ENCODE data around the gene ACTG1.

- no peak for TF ChIP-seq ESRRA (IDR thresholded peaks at IDR 0.05; ENCODE audit: borderline replicate concordance, low read depth)
- TF ChIP-seq NFIC (IDR thresholded peaks at IDR 0.05): peak; percentile 56; the same call in 1 of the 2 replicates
- no peak for TF ChIP-seq CBX5 (IDR thresholded peaks at IDR 0.05; ENCODE audit: borderline replicate concordance, low read depth)
- TF ChIP-seq HNRNPK (IDR thresholded peaks at IDR 0.05; ENCODE audit: low read depth, low read length, poor library complexity, severe bottlenecking): no peak
- TF ChIP-seq MAX (CRISPR knock-in tag; IDR thresholded peaks at IDR 0.05): no peak
- TF ChIP-seq ZZZ3 (IDR thresholded peaks at IDR 0.05): no peak
- TF ChIP-seq EZH2 (IDR thresholded peaks at IDR 0.05; ENCODE audit: borderline replicate concordance, low read depth, low read length): no peak
- no peak for TF ChIP-seq SREBF2 (CRISPR knock-in tag; IDR thresholded peaks at IDR 0.05)
- TF ChIP-seq CREB1 (IDR thresholded peaks at IDR 0.05): no peak
- TF ChIP-seq CREB1 (CRISPR knock-in tag; IDR thresholded peaks at IDR 0.05): no peak
- no peak for TF ChIP-seq ZNF639 (CRISPR knock-in tag; conservative IDR thresholded peaks at IDR 0.05 in 1 of 2, IDR thresholded peaks at IDR 0.05 in 1 of 2)
Observed at GRCh38 chr17:81549031-81549557, 36.5 kb upstream of the ACTG1 start.

All from K562 (cell line).